AG08396 (cell line): Measurements from ENCODE around the gene ANKS1A.
"Not testable (repeated sequence)": the region's sequence is repeated elsewhere in the genome, so short reads cannot be mapped to it uniquely, and the experiment has no call there.

Source experiments
- DNase-seq: peaks from one replicate; pipeline ENCODE4 v3.0.0; 2012; ENCODE audit warnings: low spot score, mixed read lengths

The ANKS1A gene

GRCh38 chr6:34884073-34884472 is 5.0 kb upstream of the ANKS1A start:
- not testable (repeated sequence) for DNase-seq

DNA sequence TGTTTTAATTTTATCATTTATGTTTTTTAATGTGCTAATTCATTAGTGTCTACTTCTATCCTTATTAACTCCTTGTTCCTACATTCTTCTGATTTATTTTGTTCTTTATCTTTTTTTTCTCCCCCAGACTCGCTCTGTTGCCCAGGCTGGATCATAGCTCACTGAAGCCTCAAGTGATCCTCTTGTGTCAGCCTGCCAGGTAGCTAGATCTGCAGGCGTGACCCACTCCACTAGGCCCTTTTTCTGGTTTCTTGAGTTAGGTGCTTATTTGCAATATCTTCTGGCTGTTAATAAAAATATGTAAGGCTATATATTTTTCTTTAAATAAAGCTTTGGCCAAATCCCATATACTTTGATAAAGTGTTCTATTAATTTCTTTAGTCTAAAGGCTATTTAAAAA is 4.1 kb upstream of the ANKS1A start:
- DNase-seq: no peak

- not testable (repeated sequence) for DNase-seq
Observed at GRCh38 chr6:34885837-34886236, 3.2 kb upstream of the ANKS1A start.

- peak; percentile 91 for DNase-seq
Observed at GRCh38 chr6:34887753-34888513, 1.1 kb upstream of the ANKS1A start, which contains the start of gene TAF11. TSS of gene TAF11 (minus strand) at chr6:34888042. CDS start at chr6:34887957, 85 bp downstream.

GRCh38 chr6:34888514-34888856 is 570 bp upstream of the ANKS1A start:
- DNase-seq: no peak

- DNase-seq: no peak
Observed at GRCh38 chr6:34890533-34890925, 1.5 kb downstream of the ANKS1A start.

GRCh38 chr6:34891296-34891695 is 2.2 kb downstream of the ANKS1A start:
- DNase-seq: no peak

- DNase-seq: no peak
Observed at GRCh38 chr6:34894693-34895092, 5.6 kb downstream of the ANKS1A start.

DNA sequence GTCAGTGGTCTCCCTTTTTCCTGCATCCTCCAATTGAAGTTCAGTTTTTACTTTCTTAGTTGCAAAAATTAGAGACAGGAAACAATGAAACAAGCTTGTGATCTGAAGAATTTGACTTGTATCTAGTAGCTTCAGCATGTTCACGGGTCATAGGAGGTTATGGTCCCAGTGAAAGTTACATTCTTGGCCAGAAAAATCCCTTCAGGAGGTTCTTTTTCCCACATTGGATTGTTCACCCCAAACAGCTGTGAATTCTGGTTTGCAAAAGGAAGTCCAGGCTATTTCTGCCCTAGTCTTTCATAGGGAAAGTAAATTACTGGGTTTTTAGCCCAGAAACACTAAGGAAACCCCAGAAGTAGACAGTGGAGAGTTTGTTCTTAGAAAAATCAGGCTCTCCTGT is 8.1 kb downstream of the ANKS1A start:
- DNase-seq: no peak

- no peak for DNase-seq
Observed at GRCh38 chr6:34897716-34898115, 8.7 kb downstream of the ANKS1A start.

- not testable (repeated sequence) for DNase-seq
Observed at GRCh38 chr6:34899748-34900147, 10.7 kb downstream of the ANKS1A start.

- no peak for DNase-seq
Observed at GRCh38 chr6:34900321-34901031, 11.4 kb downstream of the ANKS1A start.

DNA sequence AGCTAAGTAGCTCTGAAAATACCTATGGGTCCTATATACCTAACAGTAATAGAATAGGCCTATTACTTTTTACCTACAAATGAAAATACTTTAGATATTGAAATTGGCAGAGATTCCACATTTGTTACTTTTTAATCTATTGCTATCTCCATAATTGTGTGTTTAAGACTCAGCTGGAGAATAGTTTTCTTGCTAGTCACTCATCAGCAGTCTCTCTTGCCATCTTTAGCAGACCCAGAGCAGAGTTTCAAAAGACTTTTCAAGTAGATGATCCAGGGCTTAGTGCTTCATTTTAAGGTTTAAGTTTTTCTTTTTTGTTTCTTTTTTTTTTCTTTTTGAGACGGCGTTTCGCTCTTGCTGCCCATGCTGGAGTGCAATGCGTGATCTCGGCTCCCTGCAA is 12.9 kb downstream of the ANKS1A start:
- peak; percentile 30 for DNase-seq

- no peak for DNase-seq
Observed at GRCh38 chr6:34904990-34905613, 16.0 kb downstream of the ANKS1A start.

- no peak for DNase-seq
Observed at GRCh38 chr6:34906826-34907225, 17.8 kb downstream of the ANKS1A start.

DNA sequence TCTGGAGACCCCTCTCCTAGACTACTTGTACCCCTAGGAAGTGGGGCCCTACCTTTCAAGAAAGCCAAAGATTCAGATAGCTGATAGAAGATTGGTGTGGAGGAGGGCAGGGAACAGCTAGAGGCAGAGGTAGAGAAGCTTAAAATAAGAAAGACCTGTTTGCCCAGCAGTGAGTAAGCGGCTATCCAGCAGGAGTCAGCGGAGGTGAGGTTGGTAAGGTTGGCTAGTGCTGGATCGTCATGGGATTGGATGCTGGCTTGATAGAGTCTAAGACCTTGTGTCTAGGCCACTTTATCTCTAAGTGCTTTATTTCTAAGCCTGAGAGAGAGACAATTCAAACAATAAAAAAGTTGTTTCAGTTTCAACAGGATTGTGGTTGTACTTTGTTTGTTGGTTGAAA is 19.1 kb downstream of the ANKS1A start:
- no peak for DNase-seq

- no peak for DNase-seq
Observed at GRCh38 chr6:34909320-34909883, 20.3 kb downstream of the ANKS1A start.

GRCh38 chr6:34911822-34912221 is 22.8 kb downstream of the ANKS1A start:
- no peak for DNase-seq

GRCh38 chr6:34912715-34913464 is 23.8 kb downstream of the ANKS1A start:
- DNase-seq: peak; percentile 75

GRCh38 chr6:34914358-34914757 is 25.3 kb downstream of the ANKS1A start:
- no peak for DNase-seq

DNA sequence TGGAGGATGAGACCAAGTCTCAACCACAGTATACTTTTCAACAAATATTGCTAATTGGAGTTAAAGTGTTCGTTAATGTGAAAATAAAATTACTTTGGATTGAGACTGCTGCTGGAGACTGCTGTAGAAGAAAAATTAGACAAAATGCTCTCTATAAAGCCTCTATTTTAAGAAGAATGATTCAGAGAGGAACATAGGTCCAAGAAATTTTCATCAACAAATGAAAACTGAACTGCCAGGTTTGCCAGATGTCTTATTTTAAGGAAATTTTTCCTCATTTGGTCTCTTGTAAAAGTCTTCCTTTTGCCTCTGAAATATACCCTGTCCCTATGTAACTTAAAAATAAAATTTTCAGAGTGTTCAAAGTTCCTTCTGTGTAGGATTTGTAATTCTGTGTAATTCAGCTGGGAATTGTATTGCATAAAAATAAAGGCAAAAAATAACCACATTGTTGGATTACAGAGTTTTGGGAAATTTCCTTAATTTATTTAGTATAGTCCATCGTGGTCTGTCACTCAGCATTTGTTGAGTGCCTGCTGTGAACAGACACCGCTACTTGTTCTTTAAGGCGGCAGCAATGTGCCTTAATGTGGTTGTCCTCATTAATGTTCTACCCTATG is 27.4 kb downstream of the ANKS1A start:
- no peak for DNase-seq
